Jurkat, Clone E6-1 (cell line): ENCODE data around the gene NUMB.

Experiments used
- DNase-seq: peaks from one replicate; pipeline ENCODE4 v3.0.0-alpha.2; 2011; ENCODE audit warnings: low read depth, low spot score
- H3K4me3 ChIP-seq: 2 replicates; pipeline ENCODE4 v1.5.1; 2011; ENCODE audit warnings: mild to moderate bottlenecking, low read length, control low read depth, moderate library complexity

Gene NUMB

GRCh38 chr14:73240816-73241480 lies 217.4 kb downstream of the NUMB start:
- DNase-seq = no peak
- no peak overlapping the region for H3K4me3 ChIP-seq

- DNase-seq = no peak
- H3K4me3 ChIP-seq = no peak overlapping the region
These were observed 218.7 kb downstream of the NUMB start for GRCh38 chr14:73239393-73240241.

DNA sequence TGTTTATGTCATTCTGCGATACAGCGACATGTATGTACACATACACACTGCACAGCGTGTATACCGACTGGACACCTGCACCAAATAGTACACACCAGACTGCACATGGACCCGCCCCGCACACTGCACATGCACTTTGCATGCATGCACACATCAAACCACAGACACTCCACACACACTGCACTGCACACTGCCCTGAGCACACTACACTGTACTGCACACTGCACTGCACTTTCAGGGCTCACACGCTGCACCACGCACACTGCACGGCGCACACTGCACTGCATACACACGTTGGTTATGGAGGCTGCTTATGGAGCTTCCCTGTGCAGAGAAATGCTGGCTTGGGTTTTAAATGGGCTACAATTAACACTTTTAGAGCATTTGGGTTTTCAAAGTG lies 219.4 kb downstream of the NUMB start:
- no peak for DNase-seq
- no peak overlapping the region for H3K4me3 ChIP-seq

- no peak for DNase-seq
- no peak overlapping the region for H3K4me3 ChIP-seq
These were observed 219.9 kb downstream of the NUMB start for GRCh38 chr14:73238424-73238852.

- DNase-seq = no peak
- no peak overlapping the region for H3K4me3 ChIP-seq
These were observed 220.4 kb downstream of the NUMB start for GRCh38 chr14:73237786-73238423.

DNA sequence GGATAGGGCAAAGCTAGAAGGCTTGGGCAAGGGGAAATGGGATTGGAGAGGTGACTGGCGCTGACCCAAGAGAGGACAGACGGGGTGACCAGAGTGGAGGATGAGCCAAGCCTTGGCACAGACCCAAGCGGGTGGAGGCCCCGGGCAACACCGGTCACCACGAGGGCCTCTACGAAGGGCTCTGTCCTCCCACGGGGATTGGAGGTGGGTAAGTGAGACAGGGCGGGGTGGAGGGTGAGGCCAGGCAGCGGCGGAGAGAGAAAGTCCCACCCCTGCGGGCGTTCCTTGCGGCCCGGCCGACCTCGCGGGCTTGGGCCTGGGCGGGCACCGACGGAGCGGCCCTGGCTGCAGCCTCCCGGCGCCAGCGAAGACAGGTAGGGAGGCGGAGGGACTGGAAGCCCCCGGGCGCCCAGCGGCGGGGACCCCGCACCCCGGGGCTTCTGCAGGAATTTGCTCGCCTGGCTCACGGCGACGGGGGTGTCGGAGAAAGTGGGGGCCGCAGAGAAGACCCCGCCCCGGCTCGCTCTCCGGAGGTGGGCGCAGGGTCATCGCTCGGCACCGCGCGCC lies 221.0 kb downstream of the NUMB start, which contains the start of gene PAPLN:
Gene PAPLN, plus strand, starts transcription at position 288 of the 567 bp plus-strand sequence. CDS start 2,273 bp downstream, outside the sequence.
- no peak for DNase-seq
- H3K4me3 ChIP-seq = no peak within 1 kb of the TSS

GRCh38 chr14:73236752-73237218 lies 221.6 kb downstream of the NUMB start:
- H3K4me3 ChIP-seq = no peak overlapping the region
- no peak for DNase-seq

- DNase-seq = no peak
These were observed 222.2 kb downstream of the NUMB start for GRCh38 chr14:73236157-73236556.

GRCh38 chr14:73235531-73236155 lies 222.7 kb downstream of the NUMB start:
- no peak for DNase-seq
- no peak overlapping the region for H3K4me3 ChIP-seq

More at GRCh38 chr14:73236157-73236556, 222.2 kb downstream of the NUMB start:
- no peak overlapping the region for H3K4me3 ChIP-seq

GRCh38 chr14:73234586-73235394 lies 223.6 kb downstream of the NUMB start:
- DNase-seq = no peak
- H3K4me3 ChIP-seq = no peak overlapping the region

DNA sequence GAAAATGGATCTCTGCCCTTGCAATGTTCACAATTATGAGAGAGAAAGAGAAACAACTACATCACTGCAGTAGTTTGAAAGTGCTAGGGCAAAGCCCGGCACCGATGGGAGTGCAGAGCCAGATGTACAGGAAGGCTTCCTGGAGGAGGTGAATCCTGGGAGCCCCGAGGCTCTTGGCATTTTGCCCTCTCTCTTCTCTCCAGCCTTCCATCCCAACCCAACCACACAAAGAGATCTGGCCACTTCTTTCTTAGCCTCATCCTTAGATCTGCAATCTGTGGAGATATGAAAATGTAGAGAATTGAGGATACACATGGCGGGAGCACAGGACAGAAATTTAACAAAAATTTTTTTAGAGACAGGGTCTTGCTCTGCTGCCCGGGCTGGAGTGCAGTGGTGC lies 224.3 kb downstream of the NUMB start:
- no peak for DNase-seq
- no peak overlapping the region for H3K4me3 ChIP-seq

- no peak overlapping the region for H3K4me3 ChIP-seq
- DNase-seq = no peak
These were observed 224.8 kb downstream of the NUMB start for GRCh38 chr14:73233564-73233963.

DNA sequence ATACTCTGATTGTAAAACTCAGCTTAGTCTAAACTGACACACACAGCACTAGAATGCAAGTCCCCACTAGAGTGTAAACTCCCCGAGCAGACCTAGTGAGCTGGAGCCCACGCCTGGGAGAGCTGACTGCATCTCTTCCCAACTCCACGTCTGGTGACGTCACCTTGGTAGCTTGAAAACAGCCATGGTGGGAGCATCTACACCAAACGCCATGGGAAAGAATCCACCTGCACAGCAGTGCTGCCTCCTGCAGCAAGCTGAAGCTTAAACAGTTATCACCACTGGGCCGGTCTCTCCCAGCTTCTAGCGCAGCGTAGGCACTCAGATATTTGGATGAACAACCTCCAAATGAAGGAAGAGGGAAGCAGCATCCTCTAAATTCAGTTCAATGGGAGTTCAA lies 225.4 kb downstream of the NUMB start:
- no peak overlapping the region for H3K4me3 ChIP-seq
- DNase-seq = no peak

GRCh38 chr14:73231981-73232851 lies 226.1 kb downstream of the NUMB start:
- peak; percentile 33 for DNase-seq
- no peak overlapping the region for H3K4me3 ChIP-seq

- H3K4me3 ChIP-seq = no peak overlapping the region
These were observed 228.3 kb downstream of the NUMB start for GRCh38 chr14:73230051-73230450.

GRCh38 chr14:73227812-73228781 lies 230.2 kb downstream of the NUMB start:
- no peak for DNase-seq
- H3K4me3 ChIP-seq = no peak overlapping the region

More at GRCh38 chr14:73230051-73230450, 228.3 kb downstream of the NUMB start:
- no peak for DNase-seq
